ENCODE data around the gene TPRG1L.
"Not testable (repeated sequence)": the region's sequence is repeated elsewhere in the genome, so short reads cannot be mapped to it uniquely, and the experiment has no call there.

Gene TPRG1L

GRCh38 chr1:3579626-3580025, 45.2 kb upstream of the TPRG1L start:
- H3K27ac ChIP-seq (ENCODE audit: low read length): no peak overlapping the region
- H3K36me3 ChIP-seq (replicated peaks; ENCODE audit: insufficient read depth, low read length): no peaks in the 10 kb centered on the region
- H3K79me2 ChIP-seq (ENCODE audit: low read length): no peaks in the 10 kb centered on the region
- no peak overlapping the region for H2AFZ ChIP-seq (ENCODE audit: low read length)
- no peak overlapping the region for H3K4me3 ChIP-seq (ENCODE audit: low read length)
- TF ChIP-seq, protein P1, sequence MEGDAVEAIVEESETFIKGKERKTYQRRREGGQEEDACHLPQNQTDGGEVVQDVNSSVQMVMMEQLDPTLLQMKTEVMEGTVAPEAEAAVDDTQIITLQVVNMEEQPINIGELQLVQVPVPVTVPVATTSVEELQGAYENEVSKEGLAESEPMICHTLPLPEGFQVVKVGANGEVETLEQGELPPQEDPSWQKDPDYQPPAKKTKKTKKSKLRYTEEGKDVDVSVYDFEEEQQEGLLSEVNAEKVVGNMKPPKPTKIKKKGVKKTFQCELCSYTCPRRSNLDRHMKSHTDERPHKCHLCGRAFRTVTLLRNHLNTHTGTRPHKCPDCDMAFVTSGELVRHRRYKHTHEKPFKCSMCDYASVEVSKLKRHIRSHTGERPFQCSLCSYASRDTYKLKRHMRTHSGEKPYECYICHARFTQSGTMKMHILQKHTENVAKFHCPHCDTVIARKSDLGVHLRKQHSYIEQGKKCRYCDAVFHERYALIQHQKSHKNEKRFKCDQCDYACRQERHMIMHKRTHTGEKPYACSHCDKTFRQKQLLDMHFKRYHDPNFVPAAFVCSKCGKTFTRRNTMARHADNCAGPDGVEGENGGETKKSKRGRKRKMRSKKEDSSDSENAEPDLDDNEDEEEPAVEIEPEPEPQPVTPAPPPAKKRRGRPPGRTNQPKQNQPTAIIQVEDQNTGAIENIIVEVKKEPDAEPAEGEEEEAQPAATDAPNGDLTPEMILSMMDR (IDR thresholded peaks at IDR 0.05; ENCODE audit: low read length): no peak
- TF ChIP-seq EZH2 (optimal IDR thresholded peaks at IDR 0.05; ENCODE audit: low read depth, low read length): no peak
- no peaks in the 10 kb centered on the region for H4K20me1 ChIP-seq (ENCODE audit: insufficient read depth, low read length)
- DNase-seq: no peak
- no peak overlapping the region for H3K9ac ChIP-seq (ENCODE audit: low read length)
- H3K4me1 ChIP-seq (ENCODE audit: low read length): no peaks in the 10 kb centered on the region
- peaks cover 67% of the 10 kb centered on the region for H3K27me3 ChIP-seq (replicated peaks; ENCODE audit: insufficient read depth, low read length)
- H3K9me2 ChIP-seq (replicated peaks; ENCODE audit: insufficient read depth, low read length): no peaks in the 10 kb centered on the region
- H3F3A ChIP-seq (ENCODE audit: insufficient read depth, low read length): no peaks in the 10 kb centered on the region
- H3K9me3 ChIP-seq (replicated peaks; ENCODE audit: insufficient read depth, low read length): no peaks in the 10 kb centered on the region
- H3K4me2 ChIP-seq (ENCODE audit: low read depth, low read length): no peak overlapping the region

- Histone ChIP-seq H3K9me3 (replicated peaks; ENCODE audit: insufficient read depth, low read length) (no peaks in the 10 kb centered on the region), H3K36me3 (replicated peaks; ENCODE audit: insufficient read depth, low read length) (no peaks in the 10 kb centered on the region), H3K79me2 (ENCODE audit: low read length) (no peaks in the 10 kb centered on the region), H3K9ac (ENCODE audit: low read length) (no peak overlapping the region), H3K4me1 (ENCODE audit: low read length) (no peaks in the 10 kb centered on the region), H4K20me1 (ENCODE audit: insufficient read depth, low read length) (no peaks in the 10 kb centered on the region), H3K9me2 (replicated peaks; ENCODE audit: insufficient read depth, low read length) (no peaks in the 10 kb centered on the region), H3K27ac (ENCODE audit: low read length) (no peak overlapping the region), H2AFZ (ENCODE audit: low read length) (no peak overlapping the region), H3K27me3 (replicated peaks; ENCODE audit: insufficient read depth, low read length) (peaks cover 61% of the 10 kb centered on the region), H3K4me3 (ENCODE audit: low read length) (no peak overlapping the region), H3F3A (ENCODE audit: insufficient read depth, low read length) (no peaks in the 10 kb centered on the region), H3K4me2 (ENCODE audit: low read depth, low read length) (no peak overlapping the region)
- TF ChIP-seq EZH2 (optimal IDR thresholded peaks at IDR 0.05; ENCODE audit: low read depth, low read length) (no peak), EZH2phosphoT487 (IDR thresholded peaks at IDR 0.05; ENCODE audit: low read length) (no peak)
- TF ChIP-seq, protein P1 (IDR thresholded peaks at IDR 0.05; ENCODE audit: low read length): no peak
- DNase-seq: no peak
Measured at GRCh38 chr1:3580231-3580630, 44.6 kb upstream of the TPRG1L start.

DNA sequence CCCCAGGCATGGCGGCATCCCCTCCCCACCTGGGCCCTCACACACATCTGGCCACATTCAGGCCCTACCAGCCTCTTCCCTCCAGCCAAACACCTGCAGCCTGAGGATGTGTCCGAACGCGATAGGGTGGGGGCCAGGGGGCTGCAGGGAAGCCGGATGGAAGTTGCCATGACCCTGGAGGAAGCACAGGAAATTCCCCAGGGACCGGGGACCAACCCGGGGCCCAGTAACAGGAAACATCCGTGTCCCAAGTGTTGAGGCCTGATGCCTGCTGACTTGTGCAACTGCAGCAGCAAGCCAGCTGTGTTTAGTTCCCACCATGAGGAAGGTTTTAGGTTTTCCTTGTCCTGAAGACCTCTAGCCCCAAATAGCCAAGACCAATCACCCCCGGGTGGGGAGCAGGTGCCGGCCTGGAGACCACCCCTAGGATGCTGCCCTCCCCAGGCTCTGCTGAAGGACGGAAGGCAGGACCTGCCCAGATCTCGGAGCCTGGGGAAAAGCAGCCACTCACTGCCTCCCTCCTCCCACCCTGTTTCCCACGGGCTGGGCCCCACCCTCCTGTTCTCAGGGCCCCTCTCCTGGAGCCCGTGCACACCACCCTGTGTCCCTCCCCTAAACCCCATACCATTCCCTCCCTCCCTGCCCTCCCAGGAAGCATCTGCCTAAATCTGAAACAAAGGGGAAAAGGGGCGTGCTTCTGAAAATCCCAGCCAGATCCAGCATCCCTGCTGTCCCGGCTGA, 43.3 kb upstream of the TPRG1L start:
- no peaks in the 10 kb centered on the region for H3K79me2 ChIP-seq (ENCODE audit: low read length)
- H3K27me3 ChIP-seq (replicated peaks; ENCODE audit: insufficient read depth, low read length): peaks cover 58% of the 10 kb centered on the region
- no peaks in the 10 kb centered on the region for H3K9me2 ChIP-seq (replicated peaks; ENCODE audit: insufficient read depth, low read length)
- no peaks in the 10 kb centered on the region for H4K20me1 ChIP-seq (ENCODE audit: insufficient read depth, low read length)
- H3K9ac ChIP-seq (ENCODE audit: low read length): no peak overlapping the region
- no peaks in the 10 kb centered on the region for H3K9me3 ChIP-seq (replicated peaks; ENCODE audit: insufficient read depth, low read length)
- H3K36me3 ChIP-seq (replicated peaks; ENCODE audit: insufficient read depth, low read length): no peaks in the 10 kb centered on the region
- H3K4me2 ChIP-seq (ENCODE audit: low read depth, low read length): no peak overlapping the region
- TF ChIP-seq EZH2phosphoT487 (IDR thresholded peaks at IDR 0.05; ENCODE audit: low read length) (no peak), EZH2 (optimal IDR thresholded peaks at IDR 0.05; ENCODE audit: low read depth, low read length) (no peak)
- TF ChIP-seq, protein P1 (IDR thresholded peaks at IDR 0.05; ENCODE audit: low read length): no peak
- H3F3A ChIP-seq (ENCODE audit: insufficient read depth, low read length): no peaks in the 10 kb centered on the region
- H3K27ac ChIP-seq (ENCODE audit: low read length): no peak overlapping the region
- no peak overlapping the region for H3K4me3 ChIP-seq (ENCODE audit: low read length)
- no peak for DNase-seq
- no peak overlapping the region for H2AFZ ChIP-seq (ENCODE audit: low read length)
- H3K4me1 ChIP-seq (ENCODE audit: low read length): no peaks in the 10 kb centered on the region

DNA sequence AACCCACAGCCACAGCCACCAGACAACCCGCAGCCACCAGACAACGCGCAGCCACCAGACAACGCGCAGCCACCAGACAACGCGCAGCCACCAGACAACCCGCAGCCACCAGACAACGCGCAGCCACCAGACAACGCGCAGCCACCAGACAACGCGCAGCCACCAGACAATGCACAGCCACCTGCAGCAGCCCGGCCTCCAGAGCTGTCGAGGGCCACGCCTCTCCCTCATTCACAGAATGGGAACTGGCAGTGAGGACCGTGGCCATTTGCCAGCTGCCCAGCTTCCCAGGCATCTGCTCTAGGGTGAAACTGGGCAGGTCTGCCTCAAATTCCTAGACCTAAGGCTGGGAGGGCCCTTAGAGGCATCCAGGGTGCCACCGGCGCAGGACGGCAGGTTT, 41.1 kb upstream of the TPRG1L start:
- H3K9ac ChIP-seq (ENCODE audit: low read length); H3K4me1 ChIP-seq (ENCODE audit: low read length); H3K9me2 ChIP-seq (replicated peaks; ENCODE audit: insufficient read depth, low read length); H3K36me3 ChIP-seq (replicated peaks; ENCODE audit: insufficient read depth, low read length); H3F3A ChIP-seq (ENCODE audit: insufficient read depth, low read length); DNase-seq; H3K4me3 ChIP-seq (ENCODE audit: low read length); H3K4me2 ChIP-seq (ENCODE audit: low read depth, low read length); H2AFZ ChIP-seq (ENCODE audit: low read length); H3K79me2 ChIP-seq (ENCODE audit: low read length); H4K20me1 ChIP-seq (ENCODE audit: insufficient read depth, low read length); H3K27ac ChIP-seq (ENCODE audit: low read length); H3K9me3 ChIP-seq (replicated peaks; ENCODE audit: insufficient read depth, low read length): not testable (repeated sequence)
- H3K27me3 ChIP-seq (replicated peaks; ENCODE audit: insufficient read depth, low read length): peaks cover 53% of the 10 kb centered on the region

All from MM.1S (cell line).